ENCODE results near the gene CPNE6. TPM values are rescaled to one million over a fixed set of nuclear protein-coding genes. Genes with fewer than 3 reads are reported as not detected.

CPNE6 gene
- total RNA-seq, 1 experiment from 2014 or later = not detected

DNA sequence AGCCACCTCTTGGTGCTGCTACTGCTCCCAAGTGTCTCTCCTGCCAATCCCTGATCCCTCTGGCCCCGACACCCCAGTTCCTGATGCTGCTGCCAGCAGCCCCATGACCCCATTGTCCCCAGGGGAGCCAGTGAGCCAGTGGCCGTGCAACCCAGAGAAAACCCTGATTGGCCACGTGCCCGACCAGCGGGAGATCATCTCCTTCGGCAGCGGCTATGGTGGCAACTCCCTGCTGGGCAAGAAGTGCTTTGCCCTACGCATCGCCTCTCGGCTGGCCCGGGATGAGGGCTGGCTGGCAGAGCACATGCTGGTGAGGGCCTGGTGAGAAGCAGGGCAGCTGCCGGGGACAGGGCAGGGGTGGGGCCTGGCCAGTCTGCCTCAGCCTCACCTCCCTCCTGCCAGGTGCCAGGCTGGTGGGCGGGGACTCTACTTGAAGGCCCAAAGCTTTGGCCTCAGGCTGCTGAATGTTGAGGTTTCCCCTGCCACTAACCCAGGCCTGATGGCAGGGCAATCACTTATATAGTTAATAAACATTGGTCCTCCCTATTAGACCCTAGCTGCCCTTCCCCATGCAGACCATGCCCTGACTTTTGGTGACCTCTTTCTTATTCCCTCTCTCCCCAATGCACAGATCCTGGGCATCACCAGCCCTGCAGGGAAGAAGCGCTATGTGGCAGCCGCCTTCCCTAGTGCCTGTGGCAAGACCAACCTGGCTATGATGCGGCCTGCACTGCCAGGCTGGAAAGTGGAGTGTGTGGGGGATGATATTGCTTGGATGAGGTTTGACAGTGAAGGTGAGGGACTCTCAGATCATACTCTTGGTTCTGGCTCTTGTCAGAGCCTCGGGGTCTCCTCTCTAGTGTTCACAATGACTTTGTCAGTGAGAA lies 27.8 kb downstream of the CPNE6 start:
- H4K91ac ChIP-seq (ENCODE audit: insufficient read length, low read depth, low read length) = no peak overlapping the region

More for the DNA sequence above, 27.8 kb downstream of the CPNE6 start:
- Histone ChIP-seq H3K27me3 (ENCODE audit: insufficient read depth, low read length) (no peaks in the 10 kb centered on the region), H3K4ac (ENCODE audit: low read depth, low read length) (no peak overlapping the region), H3K23ac (ENCODE audit: insufficient read length, low read depth, low read length) (no peak overlapping the region), H3K79me1 (ENCODE audit: insufficient read depth, low read depth, low read length, poor library complexity, severe bottlenecking) (no peaks in the 10 kb centered on the region), H3K9me3 (ENCODE audit: control insufficient read depth, low read depth, low read length) (no peaks in the 10 kb centered on the region), H2BK15ac (ENCODE audit: low read depth, low read length) (no peak overlapping the region), H2AK5ac (ENCODE audit: insufficient read length, low read length) (no peak overlapping the region), H2BK20ac (ENCODE audit: low read depth, low read length, poor library complexity, severe bottlenecking) (no peak overlapping the region), H4K20me1 (ENCODE audit: control insufficient read depth, insufficient read depth, insufficient read length) (no peaks in the 10 kb centered on the region), H3K23me2 (ENCODE audit: insufficient read length, low read depth, low read length, poor library complexity, severe bottlenecking) (peaks cover 6% of the 10 kb centered on the region), H3K56ac (ENCODE audit: insufficient read length, low read depth, low read length) (no peak overlapping the region), H3T11ph (ENCODE audit: low read length) (no peak overlapping the region), H3K9ac (ENCODE audit: extremely low read depth, insufficient read length, low read length) (no peak overlapping the region), H2BK120ac (ENCODE audit: low read depth, low read length, poor library complexity, severe bottlenecking) (no peak overlapping the region), H3K4me1 (ENCODE audit: insufficient read depth, low read length) (no peaks in the 10 kb centered on the region), H2BK12ac (ENCODE audit: insufficient read length, low read depth, low read length) (no peak overlapping the region), H3K18ac (ENCODE audit: insufficient read length, low read depth, low read length) (no peak overlapping the region), H4K5ac (ENCODE audit: insufficient read length, low read depth, low read length) (no peak overlapping the region), H3K4me2 (ENCODE audit: insufficient read depth, insufficient read length, low read length) (no peak overlapping the region), H4K8ac (replicated peaks; ENCODE audit: insufficient read length, low read depth, low read length) (no peak overlapping the region), H2AFZ (ENCODE audit: low read length) (no peak overlapping the region), H3K79me2 (ENCODE audit: insufficient read depth, low read length) (no peaks in the 10 kb centered on the region; the same call in 1 of the 2 replicates), H3K14ac (ENCODE audit: insufficient read depth, low read length) (no peak overlapping the region), H2BK5ac (ENCODE audit: insufficient read length, low read length) (no peak overlapping the region), H3K27ac (ENCODE audit: insufficient read length, low read depth, low read length) (no peak overlapping the region)
- WGBS (ENCODE audit: extremely low coverage, insufficient read length, low lambda C conversion rate) = no CpG with 5 or more reads among the region's 17 CpGs
- H3K9me3 Mint-ChIP-seq = peaks cover 10 to 13% of the 10 kb centered on the region in 2 experiments
- TF ChIP-seq, protein P1, sequence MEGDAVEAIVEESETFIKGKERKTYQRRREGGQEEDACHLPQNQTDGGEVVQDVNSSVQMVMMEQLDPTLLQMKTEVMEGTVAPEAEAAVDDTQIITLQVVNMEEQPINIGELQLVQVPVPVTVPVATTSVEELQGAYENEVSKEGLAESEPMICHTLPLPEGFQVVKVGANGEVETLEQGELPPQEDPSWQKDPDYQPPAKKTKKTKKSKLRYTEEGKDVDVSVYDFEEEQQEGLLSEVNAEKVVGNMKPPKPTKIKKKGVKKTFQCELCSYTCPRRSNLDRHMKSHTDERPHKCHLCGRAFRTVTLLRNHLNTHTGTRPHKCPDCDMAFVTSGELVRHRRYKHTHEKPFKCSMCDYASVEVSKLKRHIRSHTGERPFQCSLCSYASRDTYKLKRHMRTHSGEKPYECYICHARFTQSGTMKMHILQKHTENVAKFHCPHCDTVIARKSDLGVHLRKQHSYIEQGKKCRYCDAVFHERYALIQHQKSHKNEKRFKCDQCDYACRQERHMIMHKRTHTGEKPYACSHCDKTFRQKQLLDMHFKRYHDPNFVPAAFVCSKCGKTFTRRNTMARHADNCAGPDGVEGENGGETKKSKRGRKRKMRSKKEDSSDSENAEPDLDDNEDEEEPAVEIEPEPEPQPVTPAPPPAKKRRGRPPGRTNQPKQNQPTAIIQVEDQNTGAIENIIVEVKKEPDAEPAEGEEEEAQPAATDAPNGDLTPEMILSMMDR (conservative IDR thresholded peaks at IDR 0.05) = no peak
- no peak overlapping the region; a peak in 1 of 7 replicates for H3K27ac Mint-ChIP-seq
- H3K36me3 Mint-ChIP-seq (ENCODE audit: insufficient read depth in 1 of 3, low read depth in 3 of 3) = peaks cover 63 to 80% (median 68%) of the 10 kb centered on the region in 3 experiments
- no peak overlapping the region; a peak in 1 of 5 replicates for H3K4me3 Mint-ChIP-seq
- H3K27me3 Mint-ChIP-seq (ENCODE audit: low read depth) = no peaks in the 10 kb centered on the region; the same call in 1 of the 2 replicates
- DNase-seq = no peak
- peaks cover 10 to 16% of the 10 kb centered on the region in 2 experiments for H3K4me1 Mint-ChIP-seq

Measured in H9 (cell line).